CD14-positive monocyte (primary cell): ENCODE data around the gene TIRAP. TPM values are rescaled to one million over a fixed set of nuclear protein-coding genes. Genes with fewer than 3 reads are reported as not detected.

ENCODE experiments used
- DNase-seq, 3 donors: peaks; one replicate each; pipeline ENCODE4 v3.0.0-alpha.2; 2011 to 2022
- H2AFZ ChIP-seq: 2 replicates; pipeline ENCODE4 v1.6.0; 2012; ENCODE audit warnings: mild to moderate bottlenecking, low read depth, low read length, inconsistent platforms; ENCODE audit not compliant: insufficient read depth, poor library complexity, severe bottlenecking
- H3K27ac ChIP-seq, 2 donors: 1 replicate in 1 of 2; 2 replicates in 1 of 2; pipeline ENCODE4 v1.5.1; 2012 to 2013; ENCODE audit warnings: low read length in 2 of 2, control low read depth in 1 of 2, inconsistent platforms in 1 of 2, low read depth in 1 of 2, mild to moderate bottlenecking in 1 of 2
- H3K27me3 ChIP-seq, 2 donors: one replicate each; pipeline versions ENCODE4 v1.6.0 to v1.6.1; 2011 to 2013; ENCODE audit warnings: low read length in 2 of 2; ENCODE audit not compliant: control insufficient read depth in 2 of 2, insufficient read depth in 2 of 2
- H3K36me3 ChIP-seq, 2 donors: replicated peaks in 1 of 2; 1 replicate in 1 of 2; 2 replicates in 1 of 2; pipeline versions ENCODE4 v1.5.1 to v1.6.1; 2012 to 2013; ENCODE audit warnings: low read length in 2 of 2, control low read depth in 1 of 2, inconsistent platforms in 1 of 2, mild to moderate bottlenecking in 1 of 2; ENCODE audit not compliant: insufficient read depth in 2 of 2, control insufficient read depth in 1 of 2
- H3K4me1 ChIP-seq, 2 donors: 1 replicate in 1 of 2; 2 replicates in 1 of 2; pipeline versions ENCODE4 v1.5.1 to v1.6.1; 2012 to 2013; ENCODE audit warnings: low read length in 2 of 2, control low read depth in 1 of 2, inconsistent platforms in 1 of 2, mild to moderate bottlenecking in 1 of 2, moderate library complexity in 1 of 2; ENCODE audit not compliant: insufficient read depth in 2 of 2, control insufficient read depth in 1 of 2
- H3K4me2 ChIP-seq: replicated peaks from 2 replicates; pipeline ENCODE3; 2012; ENCODE audit warnings: low read length, moderate library complexity, mild to moderate bottlenecking; ENCODE audit not compliant: poor library complexity, severe bottlenecking; ENCODE audit errors: extremely low read depth
- H3K4me3 ChIP-seq, 3 experiments: fragments of 200-600 bp in 1 of 3; sonication (generic) in 1 of 3; replicated peaks in 1 of 3; 1 replicate in 2 of 3; 2 replicates in 1 of 3; pipeline ENCODE4 v1.5.1; 2011 to 2013; ENCODE audit warnings: low read length in 3 of 3, mild to moderate bottlenecking in 3 of 3, control low read depth in 2 of 3, low read depth in 2 of 3, inconsistent platforms in 1 of 3, moderate library complexity in 1 of 3
- H3K79me2 ChIP-seq: 2 replicates; pipeline ENCODE4 v1.6.0; 2012; ENCODE audit warnings: mild to moderate bottlenecking, control low read depth, inconsistent platforms, low read length, moderate library complexity; ENCODE audit not compliant: insufficient read depth
- H3K9ac ChIP-seq: 2 replicates; pipeline ENCODE4 v1.6.0; 2017; ENCODE audit warnings: low read length, mild to moderate bottlenecking; ENCODE audit not compliant: insufficient read depth, poor library complexity, severe bottlenecking
- H3K9me3 ChIP-seq, 2 donors: replicated peaks in 1 of 2; 1 replicate in 1 of 2; 2 replicates in 1 of 2; pipeline versions ENCODE4 v1.5.1 to v1.6.1; 2012 to 2013; ENCODE audit warnings: low read length in 2 of 2, control low read depth in 1 of 2; ENCODE audit not compliant: control insufficient read depth in 1 of 2, insufficient read depth in 1 of 2
- H4K20me1 ChIP-seq: 2 replicates; pipeline ENCODE4 v1.6.0; 2012; ENCODE audit warnings: mild to moderate bottlenecking, low read length, control low read depth, moderate library complexity; ENCODE audit not compliant: insufficient read depth
- H3K27ac Mint-ChIP-seq, 7 donors: one replicate each; pipeline ENCODE4 v1.8.0; 2020; ENCODE audit warnings: mild to moderate bottlenecking in 7 of 7, mixed read lengths in 7 of 7, moderate library complexity in 6 of 7, inconsistent platforms in 2 of 7
- H3K27me3 Mint-ChIP-seq, 3 donors: one replicate each; pipeline ENCODE4 v1.8.0; 2021 to 2022; ENCODE audit warnings: low read depth in 3 of 3, mild to moderate bottlenecking in 3 of 3, mixed read lengths in 3 of 3, moderate library complexity in 3 of 3, inconsistent platforms in 1 of 3
- H3K36me3 Mint-ChIP-seq, 2 donors: one replicate each; pipeline ENCODE4 v1.8.0; 2020; ENCODE audit warnings: mixed read lengths in 2 of 2, inconsistent platforms in 1 of 2, mild to moderate bottlenecking in 1 of 2
- H3K4me1 Mint-ChIP-seq: one replicate; pipeline ENCODE4 v1.8.0; 2020; ENCODE audit warnings: mild to moderate bottlenecking, mixed read lengths
- H3K4me3 Mint-ChIP-seq, 2 donors: one replicate each; pipeline ENCODE4 v1.8.0; 2020; ENCODE audit warnings: mild to moderate bottlenecking in 2 of 2, mixed read lengths in 2 of 2, moderate library complexity in 1 of 2
- H3K9me3 Mint-ChIP-seq, 7 donors: one replicate each; pipeline ENCODE4 v1.8.0; 2020 to 2022; ENCODE audit warnings: mixed read lengths in 7 of 7, mild to moderate bottlenecking in 6 of 7, moderate library complexity in 6 of 7, inconsistent platforms in 2 of 7
- CTCF ChIP-seq: fragments of 200-600 bp; IDR thresholded peaks from one replicate; pipeline ENCODE4 v1.8.0; 2022; ENCODE audit warnings: antibody characterized with exemption, mild to moderate bottlenecking
- WGBS: methylation state at CpG from one replicate; pipeline ENCODE4 v1.1.5; 2013; ENCODE audit warnings: missing lambda C conversion rate; ENCODE audit not compliant: insufficient coverage; 5-methylcytosine and 5-hydroxymethylcytosine counted together
- intact Hi-C, 2 donors: fragments of 100-400 bp; cut with micrococcal nuclease; formaldehyde crosslinking; loops; one replicate each; pipeline versions ENCODE4 v1.15.0 to v1.15.1; 2023
- polyA plus RNA-seq, 3 donors: library from polyadenylated mRNA; depleted of rRNA in 1 of 3; unstranded in 2 of 3; stranded (reverse) in 1 of 3; fragments of 300-500 nt in 2 of 3; fragments of >200 nt in 1 of 3; fragmentation: Illumina TruSeq in 2 of 3; gene quantifications; 1 replicate in 2 of 3; 2 replicates in 1 of 3; pipeline ENCODE4 v1.2.3, GENCODE V29; 2012 to 2021

TIRAP gene
- polyA plus RNA-seq, 3 donors: 7.0 to 13.8 (median 11.1) TPM

- H3K36me3 ChIP-seq: peaks cover 37 to 79% of the 10 kb centered on the region in 2 donors
- H3K27me3 ChIP-seq: no peaks in the 10 kb centered on the region
- TF ChIP-seq CTCF: no peak
- peak overlapping the region in 1 of 7 donors; percentile 63 for H3K27ac Mint-ChIP-seq
- no peaks in the 10 kb centered on the region for H3K9me3 Mint-ChIP-seq
- no peak overlapping the region for H3K27ac ChIP-seq
- intact Hi-C loops: no loop called here
- peak in 1 of 3 donors; percentile 27 for DNase-seq
- peaks cover 41% of the 10 kb centered on the region for H3K4me1 Mint-ChIP-seq
- H3K36me3 Mint-ChIP-seq: peaks cover 77 to 84% of the 10 kb centered on the region in 2 donors
- H3K4me3 Mint-ChIP-seq: no peak overlapping the region
- H3K4me3 ChIP-seq: no peak overlapping the region
- H3K4me2 ChIP-seq: no peak overlapping the region
- peaks cover 3% of the 10 kb centered on the region for H4K20me1 ChIP-seq
- WGBS: 53% methylated on average over 11 of the region's 15 CpGs
- H3K9me3 ChIP-seq: no peaks in the 10 kb centered on the region
- no peaks in the 10 kb centered on the region for H3K79me2 ChIP-seq
- H3K4me1 ChIP-seq: peaks cover 26 to 27% of the 10 kb centered on the region in 2 donors
- no peak overlapping the region for H3K9ac ChIP-seq
- no peak overlapping the region for H2AFZ ChIP-seq
- H3K27me3 Mint-ChIP-seq: peaks cover 0 to 5% (median 4%) of the 10 kb centered on the region in 3 donors
Measured at GRCh38 chr11:126337474-126338241, 54.8 kb downstream of the TIRAP start.

- intact Hi-C loops: no loop called here
- Histone ChIP-seq H3K9ac (no peak overlapping the region), H3K4me2 (no peak overlapping the region), H3K79me2 (no peaks in the 10 kb centered on the region), H3K4me3 (no peak overlapping the region), H3K27ac (no peak overlapping the region), H3K36me3 (peaks cover 36 to 79% of the 10 kb centered on the region in 2 donors), H4K20me1 (peaks cover 3% of the 10 kb centered on the region), H3K9me3 (no peaks in the 10 kb centered on the region), H3K27me3 (no peaks in the 10 kb centered on the region), H3K4me1 (peaks cover 26 to 27% of the 10 kb centered on the region in 2 donors), H2AFZ (no peak overlapping the region)
- no peak for DNase-seq
- Mint-ChIP-seq H3K4me3 (no peak overlapping the region), H3K27me3 (peaks cover 0 to 5% (median 4%) of the 10 kb centered on the region in 3 donors), H3K27ac (peak overlapping the region in 3 of 7 donors; percentile 19 to 79 (median 37)), H3K36me3 (peaks cover 75 to 83% of the 10 kb centered on the region in 2 donors), H3K9me3 (no peaks in the 10 kb centered on the region), H3K4me1 (peaks cover 41% of the 10 kb centered on the region)
- WGBS: 95% methylated on average over 4 of the region's 7 CpGs
- no peak for TF ChIP-seq CTCF
Measured at GRCh38 chr11:126338346-126339055, 55.6 kb downstream of the TIRAP start.
